NT2/D1 (cell line): Measurements from ENCODE around the gene HDAC3.

Source experiments
- DNase-seq: peaks from one replicate; pipeline ENCODE4 v3.0.0-alpha.2; 2011; ENCODE audit warnings: low read depth, low spot score
- H3K27me3 ChIP-seq: 2 replicates; pipeline ENCODE4 v1.6.0; 2011; ENCODE audit warnings: mild to moderate bottlenecking; ENCODE audit not compliant: insufficient read length, insufficient read depth
- H3K36me3 ChIP-seq: 2 replicates; pipeline ENCODE4 v1.6.1; 2011; ENCODE audit warnings: mild to moderate bottlenecking, low read length, mixed read lengths; ENCODE audit not compliant: insufficient read depth, insufficient read length
- H3K4me1 ChIP-seq: 2 replicates; pipeline ENCODE4 v1.5.1; 2011; ENCODE audit not compliant: insufficient read depth, insufficient read length
- H3K4me3 ChIP-seq: 2 replicates; pipeline ENCODE4 v1.5.1; 2011; ENCODE audit warnings: low read depth; ENCODE audit not compliant: insufficient read length
- H3K9ac ChIP-seq: 2 replicates; pipeline ENCODE4 v1.6.0; 2011; ENCODE audit warnings: low read depth; ENCODE audit not compliant: insufficient read length
- H3K9me3 ChIP-seq: 2 replicates; pipeline ENCODE4 v1.5.1; 2011; ENCODE audit warnings: mild to moderate bottlenecking, low read length; ENCODE audit not compliant: insufficient read depth
- SUZ12 ChIP-seq: IDR thresholded peaks from 2 replicates; pipeline ENCODE4 v1.6.1; 2011; ENCODE audit not compliant: insufficient read length, insufficient read depth; ENCODE audit errors: extremely low read depth
- YY1 ChIP-seq: IDR thresholded peaks from 2 replicates; pipeline ENCODE4 v1.6.1; 2011; ENCODE audit not compliant: insufficient read length, insufficient read depth
- ZNF274 ChIP-seq: IDR thresholded peaks from 2 replicates; pipeline ENCODE4 v1.6.1; 2011; ENCODE audit warnings: mild to moderate bottlenecking, low read depth, low read length

Gene HDAC3

GRCh38 chr5:141680178-141680577 is 43.5 kb upstream of the HDAC3 start:
- peak overlapping the region; percentile 36 for H3K9ac ChIP-seq
- TF ChIP-seq SUZ12 (no peak), ZNF274 (no peak), YY1 (no peak)
- H3K27me3 ChIP-seq: no peaks in the 10 kb centered on the region
- no peaks in the 10 kb centered on the region for H3K9me3 ChIP-seq
- no peak for DNase-seq
- peaks cover 13% of the 10 kb centered on the region for H3K4me1 ChIP-seq
- H3K4me3 ChIP-seq: no peak overlapping the region
- H3K36me3 ChIP-seq: peaks cover 21% of the 10 kb centered on the region

GRCh38 chr5:141677415-141677814 is 40.8 kb upstream of the HDAC3 start:
- H3K9me3 ChIP-seq: no peaks in the 10 kb centered on the region
- H3K36me3 ChIP-seq: peaks cover 21% of the 10 kb centered on the region
- DNase-seq: no peak
- H3K9ac ChIP-seq: no peak overlapping the region
- no peaks in the 10 kb centered on the region for H3K27me3 ChIP-seq
- TF ChIP-seq SUZ12: no peak
- no peak for TF ChIP-seq ZNF274
- TF ChIP-seq YY1: no peak
- H3K4me3 ChIP-seq: no peak overlapping the region
- H3K4me1 ChIP-seq: peaks cover 13% of the 10 kb centered on the region

- Histone ChIP-seq H3K27me3 (no peaks in the 10 kb centered on the region), H3K4me3 (no peak overlapping the region), H3K9me3 (no peaks in the 10 kb centered on the region), H3K36me3 (peaks cover 37% of the 10 kb centered on the region), H3K4me1 (peaks cover 11% of the 10 kb centered on the region), H3K9ac (no peak overlapping the region)
- no peak for DNase-seq
- no peak for TF ChIP-seq SUZ12
- TF ChIP-seq ZNF274: no peak
- no peak for TF ChIP-seq YY1
Measured at GRCh38 chr5:141675672-141676071, 39.0 kb upstream of the HDAC3 start.

GRCh38 chr5:141674747-141675146 is 38.1 kb upstream of the HDAC3 start:
- Histone ChIP-seq H3K27me3 (no peaks in the 10 kb centered on the region), H3K4me3 (no peak overlapping the region), H3K9me3 (no peaks in the 10 kb centered on the region), H3K9ac (no peak overlapping the region), H3K4me1 (peaks cover 5% of the 10 kb centered on the region), H3K36me3 (peaks cover 43% of the 10 kb centered on the region)
- peak; percentile 93 for DNase-seq
- no peak for TF ChIP-seq YY1
- TF ChIP-seq ZNF274: no peak
- TF ChIP-seq SUZ12: no peak

- Histone ChIP-seq H3K4me3 (no peak overlapping the region), H3K9ac (no peak overlapping the region), H3K27me3 (no peaks in the 10 kb centered on the region), H3K4me1 (peaks cover 5% of the 10 kb centered on the region), H3K9me3 (no peaks in the 10 kb centered on the region), H3K36me3 (peaks cover 44% of the 10 kb centered on the region)
- TF ChIP-seq ZNF274: no peak
- no peak for TF ChIP-seq YY1
- TF ChIP-seq SUZ12: no peak
- DNase-seq: no peak
Measured at GRCh38 chr5:141672841-141673813, 36.5 kb upstream of the HDAC3 start.

- Histone ChIP-seq H3K4me1 (peaks cover 5% of the 10 kb centered on the region), H3K9me3 (no peaks in the 10 kb centered on the region), H3K4me3 (no peak overlapping the region), H3K36me3 (peaks cover 43% of the 10 kb centered on the region), H3K27me3 (no peaks in the 10 kb centered on the region), H3K9ac (no peak overlapping the region)
- TF ChIP-seq ZNF274 (no peak), YY1 (no peak)
- DNase-seq: no peak
Measured at GRCh38 chr5:141672071-141672840, 35.6 kb upstream of the HDAC3 start.

GRCh38 chr5:141669520-141669919 is 32.9 kb upstream of the HDAC3 start:
- Histone ChIP-seq H3K4me1 (peaks cover 5% of the 10 kb centered on the region), H3K36me3 (peaks cover 46% of the 10 kb centered on the region), H3K9ac (no peak overlapping the region), H3K4me3 (no peak overlapping the region), H3K27me3 (no peaks in the 10 kb centered on the region), H3K9me3 (no peaks in the 10 kb centered on the region)
- TF ChIP-seq SUZ12 (no peak), YY1 (no peak), ZNF274 (no peak)
- DNase-seq: no peak
